GM23338 (cell line): ENCODE data around the gene GRM8. TPM values are rescaled to one million over a fixed set of nuclear protein-coding genes. Genes with fewer than 3 reads are reported as not detected.

Experiments
- ATAC-seq: fragments of 200-7000 bp; cut with Tn5 transposase; 3 replicates; pipeline ENCODE4 v1.9.1; 2020
- DNase-seq: peaks from one replicate; pipeline ENCODE4 v3.0.0-alpha.2; 2015; ENCODE audit warnings: low spot score
- H2AFZ ChIP-seq: fragments of 200-600 bp; sonication (generic); 2 replicates; pipeline ENCODE4 v1.8.0; 2016; ENCODE audit warnings: antibody characterized with exemption, mild to moderate bottlenecking, moderate library complexity
- H3F3A ChIP-seq: fragments of 200-600 bp; sonication (generic); replicated peaks from 2 replicates; pipeline ENCODE4 v1.8.0; 2017; ENCODE audit warnings: antibody characterized with exemption, mixed run types, low read depth
- H3K27ac ChIP-seq: fragments of 200-600 bp; sonication (generic); 2 replicates; pipeline ENCODE4 v1.6.1; 2016; ENCODE audit warnings: low read depth
- H3K27me3 ChIP-seq: fragments of 200-600 bp; sonication (generic); 2 replicates; pipeline ENCODE4 v1.8.0; 2016; ENCODE audit warnings: mild to moderate bottlenecking, mixed run types, moderate library complexity; ENCODE audit not compliant: insufficient read depth
- H3K36me3 ChIP-seq: fragments of 200-600 bp; sonication (generic); 2 replicates; pipeline ENCODE4 v1.8.0; 2016; ENCODE audit warnings: mild to moderate bottlenecking; ENCODE audit not compliant: insufficient read depth
- H3K4me1 ChIP-seq: fragments of 200-600 bp; sonication (generic); 2 replicates; pipeline ENCODE4 v1.8.0; 2016; ENCODE audit warnings: mild to moderate bottlenecking, moderate library complexity; ENCODE audit not compliant: insufficient read depth
- H3K4me2 ChIP-seq: fragments of 200-600 bp; sonication (generic); 2 replicates; pipeline ENCODE4 v1.7.1; 2017; ENCODE audit warnings: mixed run types
- H3K4me3 ChIP-seq: fragments of 200-600 bp; sonication (generic); 2 replicates; pipeline ENCODE4 v1.6.1; 2016; ENCODE audit warnings: mixed run types
- H3K79me2 ChIP-seq: fragments of 200-600 bp; sonication (generic); replicated peaks from 2 replicates; pipeline ENCODE4 v1.8.0; 2017; ENCODE audit warnings: mild to moderate bottlenecking; ENCODE audit not compliant: insufficient read depth
- H3K9me2 ChIP-seq: fragments of 200-600 bp; sonication (generic); 2 replicates; pipeline ENCODE4 v1.8.0; 2017; ENCODE audit not compliant: insufficient read depth
- H4K20me1 ChIP-seq: fragments of 200-600 bp; sonication (generic); replicated peaks from 2 replicates; pipeline ENCODE4 v1.8.0; 2017; ENCODE audit warnings: mild to moderate bottlenecking; ENCODE audit not compliant: insufficient read depth
- H3K27ac Mint-ChIP-seq: 2 replicates; pipeline ENCODE4 v1.8.0; 2020; ENCODE audit warnings: inconsistent platforms, mild to moderate bottlenecking, moderate library complexity, mixed read lengths
- H3K27me3 Mint-ChIP-seq: 3 replicates; pipeline ENCODE4 v1.8.0; 2022; ENCODE audit warnings: low read depth, mild to moderate bottlenecking, moderate library complexity, mixed read lengths, inconsistent platforms; ENCODE audit not compliant: insufficient read depth, poor library complexity
- H3K36me3 Mint-ChIP-seq: 3 replicates; pipeline ENCODE4 v1.8.0; 2021; ENCODE audit warnings: low read depth, mild to moderate bottlenecking, inconsistent platforms, moderate library complexity, mixed read lengths
- H3K4me1 Mint-ChIP-seq: 3 replicates; pipeline ENCODE4 v1.8.0; 2020; ENCODE audit warnings: mild to moderate bottlenecking, inconsistent platforms, mixed read lengths
- H3K4me3 Mint-ChIP-seq: 3 replicates; pipeline ENCODE4 v1.8.0; 2021; ENCODE audit warnings: moderate library complexity, mild to moderate bottlenecking, inconsistent platforms, mixed read lengths
- H3K9me3 Mint-ChIP-seq: 3 replicates; pipeline ENCODE4 v1.8.0; 2020; ENCODE audit warnings: moderate library complexity, mild to moderate bottlenecking, inconsistent platforms, mixed read lengths
- CREB1 ChIP-seq: fragments of 250-450 bp; sonication (Bioruptor Pico); IDR thresholded peaks from 2 replicates; pipeline ENCODE4 v1.5.0; 2020; ENCODE audit warnings: low read depth, mild to moderate bottlenecking, moderate library complexity
- EZH2phosphoT487 ChIP-seq: fragments of 200-600 bp; sonication (generic); IDR thresholded peaks from one replicate; pipeline ENCODE4 v1.8.1; 2018; ENCODE audit warnings: antibody characterized with exemption; ENCODE audit not compliant: unreplicated experiment
- JUNB ChIP-seq: IDR thresholded peaks from one replicate; pipeline ENCODE4 v1.6.1; 2016; ENCODE audit warnings: antibody characterized with exemption; ENCODE audit not compliant: unreplicated experiment
- POLR2AphosphoS5 ChIP-seq: IDR thresholded peaks from 2 replicates; pipeline ENCODE4 v1.6.1; 2016; ENCODE audit warnings: antibody characterized with exemption, low read depth
- polyA plus RNA-seq: library from polyadenylated mRNA; unstranded; fragments of >200 nt; fragmentation: Nextera tagmentation; extraction: Ambion mirVana; gene quantifications from 2 replicates; pipeline ENCODE4 v1.2.1, GENCODE V29; 2016
- total RNA-seq: library from RNA; depleted of rRNA; stranded (reverse); fragments of >200 nt; shearing (Covaris generic); gene quantifications from 2 replicates; pipeline ENCODE4 v1.2.3, GENCODE V29; 2014
- TF ChIP-seq, protein P1 (sequence below): IDR thresholded peaks from 2 replicates; pipeline ENCODE4 v1.6.1; 2016; ENCODE audit warnings: antibody characterized with exemption
- TF ChIP-seq, protein P2 (sequence below): IDR thresholded peaks from one replicate; pipeline ENCODE4 v1.6.1; 2018; ENCODE audit warnings: antibody characterized with exemption; ENCODE audit not compliant: unreplicated experiment
- TF ChIP-seq, protein P3 (sequence below): fragments of 250-450 bp; sonication (Bioruptor Pico); IDR thresholded peaks from 2 replicates; pipeline ENCODE4 v1.5.0; 2020; ENCODE audit warnings: mild to moderate bottlenecking, moderate library complexity

The GRM8 gene
- total and polyA plus RNA-seq, 2 experiments from 2014 or later, result 1.9 to 6.6 TPM

DNA sequence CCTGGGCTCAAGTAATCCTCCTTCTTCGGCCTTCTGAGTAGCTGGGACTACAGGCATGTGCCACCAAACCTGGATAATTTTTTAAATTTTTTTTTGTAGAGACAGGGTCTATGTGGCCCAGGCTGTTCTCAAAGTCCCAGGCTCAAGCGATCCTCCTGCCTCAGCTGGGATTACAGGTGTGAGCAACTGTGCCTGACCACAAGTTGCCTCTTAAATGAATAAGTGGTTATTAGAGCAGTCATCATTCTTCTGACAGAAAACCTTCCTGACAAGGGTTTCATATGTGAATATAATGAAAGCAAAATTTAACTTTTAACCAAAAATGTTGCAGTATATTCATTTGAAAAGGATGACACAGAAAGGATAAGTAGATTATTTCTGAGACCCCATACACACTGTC, 532.5 kb downstream of the GRM8 start:
- ATAC-seq (no peak), DNase-seq (no peak)
- no peak overlapping the region for H3K27ac ChIP-seq
- H3K4me1 ChIP-seq, result peaks cover 20% of the 10 kb centered on the region; the same call in 1 of the 2 replicates
- H3K36me3 ChIP-seq, result no peaks in the 10 kb centered on the region
- H3K4me2 ChIP-seq, result no peak overlapping the region
- Mint-ChIP-seq H3K36me3 (no peaks in the 10 kb centered on the region; the same call in 2 of the 3 replicates), H3K9me3 (no peaks in the 10 kb centered on the region; the same call in 2 of the 3 replicates), H3K27ac (no peak overlapping the region), H3K27me3 (peaks cover 4% of the 10 kb centered on the region), H3K4me1 (peaks cover 28% of the 10 kb centered on the region), H3K4me3 (no peak overlapping the region)
- H3F3A ChIP-seq, result no peaks in the 10 kb centered on the region
- TF ChIP-seq JUNB (no peak), EZH2phosphoT487 (no peak), POLR2AphosphoS5 (no peak)
- TF ChIP-seq, protein P1, sequence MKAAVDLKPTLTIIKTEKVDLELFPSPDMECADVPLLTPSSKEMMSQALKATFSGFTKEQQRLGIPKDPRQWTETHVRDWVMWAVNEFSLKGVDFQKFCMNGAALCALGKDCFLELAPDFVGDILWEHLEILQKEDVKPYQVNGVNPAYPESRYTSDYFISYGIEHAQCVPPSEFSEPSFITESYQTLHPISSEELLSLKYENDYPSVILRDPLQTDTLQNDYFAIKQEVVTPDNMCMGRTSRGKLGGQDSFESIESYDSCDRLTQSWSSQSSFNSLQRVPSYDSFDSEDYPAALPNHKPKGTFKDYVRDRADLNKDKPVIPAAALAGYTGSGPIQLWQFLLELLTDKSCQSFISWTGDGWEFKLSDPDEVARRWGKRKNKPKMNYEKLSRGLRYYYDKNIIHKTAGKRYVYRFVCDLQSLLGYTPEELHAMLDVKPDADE, result no peak
- TF ChIP-seq, protein P2, sequence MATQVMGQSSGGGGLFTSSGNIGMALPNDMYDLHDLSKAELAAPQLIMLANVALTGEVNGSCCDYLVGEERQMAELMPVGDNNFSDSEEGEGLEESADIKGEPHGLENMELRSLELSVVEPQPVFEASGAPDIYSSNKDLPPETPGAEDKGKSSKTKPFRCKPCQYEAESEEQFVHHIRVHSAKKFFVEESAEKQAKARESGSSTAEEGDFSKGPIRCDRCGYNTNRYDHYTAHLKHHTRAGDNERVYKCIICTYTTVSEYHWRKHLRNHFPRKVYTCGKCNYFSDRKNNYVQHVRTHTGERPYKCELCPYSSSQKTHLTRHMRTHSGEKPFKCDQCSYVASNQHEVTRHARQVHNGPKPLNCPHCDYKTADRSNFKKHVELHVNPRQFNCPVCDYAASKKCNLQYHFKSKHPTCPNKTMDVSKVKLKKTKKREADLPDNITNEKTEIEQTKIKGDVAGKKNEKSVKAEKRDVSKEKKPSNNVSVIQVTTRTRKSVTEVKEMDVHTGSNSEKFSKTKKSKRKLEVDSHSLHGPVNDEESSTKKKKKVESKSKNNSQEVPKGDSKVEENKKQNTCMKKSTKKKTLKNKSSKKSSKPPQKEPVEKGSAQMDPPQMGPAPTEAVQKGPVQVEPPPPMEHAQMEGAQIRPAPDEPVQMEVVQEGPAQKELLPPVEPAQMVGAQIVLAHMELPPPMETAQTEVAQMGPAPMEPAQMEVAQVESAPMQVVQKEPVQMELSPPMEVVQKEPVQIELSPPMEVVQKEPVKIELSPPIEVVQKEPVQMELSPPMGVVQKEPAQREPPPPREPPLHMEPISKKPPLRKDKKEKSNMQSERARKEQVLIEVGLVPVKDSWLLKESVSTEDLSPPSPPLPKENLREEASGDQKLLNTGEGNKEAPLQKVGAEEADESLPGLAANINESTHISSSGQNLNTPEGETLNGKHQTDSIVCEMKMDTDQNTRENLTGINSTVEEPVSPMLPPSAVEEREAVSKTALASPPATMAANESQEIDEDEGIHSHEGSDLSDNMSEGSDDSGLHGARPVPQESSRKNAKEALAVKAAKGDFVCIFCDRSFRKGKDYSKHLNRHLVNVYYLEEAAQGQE, result no peak
- no peak overlapping the region for H3K4me3 ChIP-seq
- H2AFZ ChIP-seq, result no peak overlapping the region
- no peaks in the 10 kb centered on the region for H3K79me2 ChIP-seq
- no peaks in the 10 kb centered on the region for H4K20me1 ChIP-seq
- no peaks in the 10 kb centered on the region for H3K27me3 ChIP-seq
- H3K9me2 ChIP-seq, result 0 out of 2 replicates have a peak, but pooled peaks cover 4% of the 10 kb centered on the region

DNA sequence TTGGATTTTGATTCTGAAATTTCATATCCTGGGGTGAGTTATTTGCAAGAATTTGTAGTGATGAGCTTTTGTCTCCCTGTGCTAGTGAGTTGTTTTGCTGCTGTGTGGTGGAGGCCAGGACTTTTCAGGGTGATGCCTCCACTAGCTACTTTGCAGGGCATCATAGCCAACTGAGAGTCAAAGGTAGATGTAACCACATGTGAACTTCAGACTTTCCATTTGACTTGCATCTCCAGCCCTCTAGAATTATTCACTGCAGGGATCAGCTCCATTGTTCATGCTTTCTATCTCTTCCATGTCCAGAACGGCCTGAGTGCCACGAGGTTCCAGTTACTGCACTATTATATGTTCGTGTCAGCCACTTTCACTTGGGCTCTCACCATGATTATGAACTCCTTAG, 534.3 kb downstream of the GRM8 start:
- no peaks in the 10 kb centered on the region for H3K36me3 Mint-ChIP-seq
- TF ChIP-seq, protein P2, result no peak
- TF ChIP-seq EZH2phosphoT487, result no peak
- TF ChIP-seq CREB1 (CRISPR knock-in tag), result no peak
- TF ChIP-seq, protein P3, sequence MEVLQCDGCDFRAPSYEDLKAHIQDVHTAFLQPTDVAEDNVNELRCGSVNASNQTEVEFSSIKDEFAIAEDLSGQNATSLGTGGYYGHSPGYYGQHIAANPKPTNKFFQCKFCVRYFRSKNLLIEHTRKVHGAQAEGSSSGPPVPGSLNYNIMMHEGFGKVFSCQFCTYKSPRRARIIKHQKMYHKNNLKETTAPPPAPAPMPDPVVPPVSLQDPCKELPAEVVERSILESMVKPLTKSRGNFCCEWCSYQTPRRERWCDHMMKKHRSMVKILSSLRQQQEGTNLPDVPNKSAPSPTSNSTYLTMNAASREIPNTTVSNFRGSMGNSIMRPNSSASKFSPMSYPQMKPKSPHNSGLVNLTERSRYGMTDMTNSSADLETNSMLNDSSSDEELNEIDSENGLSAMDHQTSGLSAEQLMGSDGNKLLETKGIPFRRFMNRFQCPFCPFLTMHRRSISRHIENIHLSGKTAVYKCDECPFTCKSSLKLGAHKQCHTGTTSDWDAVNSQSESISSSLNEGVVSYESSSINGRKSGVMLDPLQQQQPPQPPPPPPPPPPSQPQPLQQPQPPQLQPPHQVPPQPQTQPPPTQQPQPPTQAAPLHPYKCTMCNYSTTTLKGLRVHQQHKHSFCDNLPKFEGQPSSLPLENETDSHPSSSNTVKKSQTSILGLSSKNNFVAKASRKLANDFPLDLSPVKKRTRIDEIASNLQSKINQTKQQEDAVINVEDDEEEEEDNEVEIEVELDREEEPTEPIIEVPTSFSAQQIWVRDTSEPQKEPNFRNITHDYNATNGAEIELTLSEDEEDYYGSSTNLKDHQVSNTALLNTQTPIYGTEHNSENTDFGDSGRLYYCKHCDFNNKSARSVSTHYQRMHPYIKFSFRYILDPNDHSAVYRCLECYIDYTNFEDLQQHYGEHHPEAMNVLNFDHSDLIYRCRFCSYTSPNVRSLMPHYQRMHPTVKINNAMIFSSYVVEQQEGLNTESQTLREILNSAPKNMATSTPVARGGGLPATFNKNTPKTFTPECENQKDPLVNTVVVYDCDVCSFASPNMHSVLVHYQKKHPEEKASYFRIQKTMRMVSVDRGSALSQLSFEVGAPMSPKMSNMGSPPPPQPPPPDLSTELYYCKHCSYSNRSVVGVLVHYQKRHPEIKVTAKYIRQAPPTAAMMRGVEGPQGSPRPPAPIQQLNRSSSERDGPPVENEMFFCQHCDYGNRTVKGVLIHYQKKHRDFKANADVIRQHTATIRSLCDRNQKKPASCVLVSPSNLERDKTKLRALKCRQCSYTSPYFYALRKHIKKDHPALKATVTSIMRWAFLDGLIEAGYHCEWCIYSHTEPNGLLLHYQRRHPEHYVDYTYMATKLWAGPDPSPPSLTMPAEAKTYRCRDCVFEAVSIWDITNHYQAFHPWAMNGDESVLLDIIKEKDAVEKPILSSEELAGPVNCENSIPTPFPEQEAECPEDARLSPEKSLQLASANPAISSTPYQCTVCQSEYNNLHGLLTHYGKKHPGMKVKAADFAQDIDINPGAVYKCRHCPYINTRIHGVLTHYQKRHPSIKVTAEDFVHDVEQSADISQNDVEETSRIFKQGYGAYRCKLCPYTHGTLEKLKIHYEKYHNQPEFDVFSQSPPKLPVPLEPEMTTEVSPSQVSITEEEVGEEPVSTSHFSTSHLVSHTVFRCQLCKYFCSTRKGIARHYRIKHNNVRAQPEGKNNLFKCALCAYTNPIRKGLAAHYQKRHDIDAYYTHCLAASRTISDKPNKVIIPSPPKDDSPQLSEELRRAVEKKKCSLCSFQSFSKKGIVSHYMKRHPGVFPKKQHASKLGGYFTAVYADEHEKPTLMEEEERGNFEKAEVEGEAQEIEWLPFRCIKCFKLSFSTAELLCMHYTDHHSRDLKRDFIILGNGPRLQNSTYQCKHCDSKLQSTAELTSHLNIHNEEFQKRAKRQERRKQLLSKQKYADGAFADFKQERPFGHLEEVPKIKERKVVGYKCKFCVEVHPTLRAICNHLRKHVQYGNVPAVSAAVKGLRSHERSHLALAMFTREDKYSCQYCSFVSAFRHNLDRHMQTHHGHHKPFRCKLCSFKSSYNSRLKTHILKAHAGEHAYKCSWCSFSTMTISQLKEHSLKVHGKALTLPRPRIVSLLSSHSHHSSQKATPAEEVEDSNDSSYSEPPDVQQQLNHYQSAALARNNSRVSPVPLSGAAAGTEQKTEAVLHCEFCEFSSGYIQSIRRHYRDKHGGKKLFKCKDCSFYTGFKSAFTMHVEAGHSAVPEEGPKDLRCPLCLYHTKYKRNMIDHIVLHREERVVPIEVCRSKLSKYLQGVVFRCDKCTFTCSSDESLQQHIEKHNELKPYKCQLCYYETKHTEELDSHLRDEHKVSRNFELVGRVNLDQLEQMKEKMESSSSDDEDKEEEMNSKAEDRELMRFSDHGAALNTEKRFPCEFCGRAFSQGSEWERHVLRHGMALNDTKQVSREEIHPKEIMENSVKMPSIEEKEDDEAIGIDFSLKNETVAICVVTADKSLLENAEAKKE (CRISPR knock-in tag), result no peak

More for the DNA sequence above, 534.3 kb downstream of the GRM8 start:
- H3K4me1 Mint-ChIP-seq, result peaks cover 14% of the 10 kb centered on the region; the same call in 2 of the 3 replicates
- H3F3A ChIP-seq, result no peaks in the 10 kb centered on the region
- no peaks in the 10 kb centered on the region for H3K36me3 ChIP-seq
- no peak overlapping the region for H3K4me3 Mint-ChIP-seq
- H3K9me3 Mint-ChIP-seq, result no peaks in the 10 kb centered on the region; the same call in 2 of the 3 replicates
- H2AFZ ChIP-seq, result no peak overlapping the region
- DNase-seq, result no peak
- no peaks in the 10 kb centered on the region for H3K27me3 ChIP-seq
- ATAC-seq, result no peak
- H3K9me2 ChIP-seq, result 0 out of 2 replicates have a peak, but pooled peaks cover 4% of the 10 kb centered on the region
- H3K79me2 ChIP-seq, result no peaks in the 10 kb centered on the region
- H3K27me3 Mint-ChIP-seq, result peaks cover 4% of the 10 kb centered on the region
- no peak overlapping the region for H3K4me2 ChIP-seq
- H4K20me1 ChIP-seq, result no peaks in the 10 kb centered on the region
- peaks cover 9% of the 10 kb centered on the region; the same call in 1 of the 2 replicates for H3K4me1 ChIP-seq
- no peak overlapping the region for H3K4me3 ChIP-seq
- H3K27ac ChIP-seq, result no peak overlapping the region
- H3K27ac Mint-ChIP-seq, result no peak overlapping the region
